ENCODE results near the gene RIPOR3.
"Not testable (repeated sequence)": the region's sequence is repeated elsewhere in the genome, so short reads cannot be mapped to it uniquely, and the experiment has no call there.

The RIPOR3 gene

DNA sequence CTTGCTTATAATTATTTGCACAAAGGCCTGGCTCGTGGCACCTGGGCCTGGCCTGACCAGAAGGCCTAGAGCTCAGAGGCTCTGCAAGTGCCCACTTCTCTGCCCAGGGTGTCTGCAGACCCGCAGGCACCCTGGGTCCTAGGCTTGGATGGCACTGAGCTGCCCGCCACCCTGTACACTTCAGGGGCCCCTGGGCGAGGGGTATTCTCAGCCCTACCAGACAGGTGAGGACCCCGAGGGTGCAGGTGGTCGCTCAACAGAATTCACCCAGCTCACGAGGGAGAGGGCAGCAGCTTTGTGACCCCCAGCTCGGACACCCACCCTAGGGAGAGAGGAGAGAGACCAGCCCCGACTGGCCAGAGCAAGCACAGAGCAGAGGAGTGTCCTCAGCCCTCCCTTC, 83.9 kb downstream of the RIPOR3 start:
- DNase-seq (ENCODE audit: low read depth) = no peak

GRCh38 chr20:50605136-50605535, 86.2 kb downstream of the RIPOR3 start:
- no peak for DNase-seq (ENCODE audit: low read depth)

GRCh38 chr20:50604451-50604850, 86.9 kb downstream of the RIPOR3 start:
- DNase-seq (ENCODE audit: low read depth) = no peak

- DNase-seq (ENCODE audit: low read depth) = no peak
Measured at GRCh38 chr20:50602432-50603088, 88.8 kb downstream of the RIPOR3 start.

- no peak for DNase-seq (ENCODE audit: low read depth)
Measured at GRCh38 chr20:50601511-50602431, 89.6 kb downstream of the RIPOR3 start.

GRCh38 chr20:50600281-50600895, 91.0 kb downstream of the RIPOR3 start:
- no peak for DNase-seq (ENCODE audit: low read depth)

DNA sequence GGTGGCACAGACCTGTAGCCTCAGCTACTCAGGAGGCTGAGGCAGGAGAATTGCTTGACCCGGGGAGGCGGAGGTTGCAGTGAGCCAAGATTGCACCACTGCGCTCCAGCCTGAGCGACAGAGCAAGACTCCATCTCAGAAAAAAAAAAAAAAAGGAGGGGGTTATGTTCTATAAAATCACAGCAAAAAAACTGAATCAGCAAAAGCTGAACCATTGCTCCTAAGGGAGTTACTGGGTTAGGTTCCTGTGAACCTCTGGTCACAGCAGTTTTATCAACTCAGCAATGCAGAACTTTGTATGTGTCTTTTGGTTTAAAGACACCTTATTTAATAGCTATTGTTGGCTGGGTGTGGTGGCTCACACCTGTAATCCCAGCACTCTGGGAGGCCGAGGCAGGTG, 92.6 kb downstream of the RIPOR3 start:
- not testable (repeated sequence) for DNase-seq (ENCODE audit: low read depth)

DNA sequence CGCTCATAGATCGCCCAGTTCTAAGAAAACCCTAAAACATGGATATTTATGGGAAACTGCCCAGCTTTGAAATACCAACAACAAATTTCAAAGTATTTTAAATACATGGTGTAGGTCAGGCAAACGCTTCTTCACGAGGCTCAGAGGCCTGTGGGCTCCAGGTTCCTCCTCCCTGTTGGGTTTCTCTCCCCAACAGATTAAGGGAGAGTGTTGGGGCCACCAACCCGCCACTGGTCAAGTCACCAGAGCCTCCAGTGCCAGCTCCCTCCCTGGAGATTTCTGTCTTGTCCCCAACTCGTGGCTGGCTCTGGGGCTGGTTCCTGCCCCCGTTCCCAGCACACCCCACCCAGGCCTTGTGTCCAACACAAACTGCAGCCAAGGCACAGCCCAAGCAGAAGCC, 93.3 kb downstream of the RIPOR3 start:
- no peak for DNase-seq (ENCODE audit: low read depth)

- no peak for DNase-seq (ENCODE audit: low read depth)
Measured at GRCh38 chr20:50597406-50597969, 93.9 kb downstream of the RIPOR3 start.

DNA sequence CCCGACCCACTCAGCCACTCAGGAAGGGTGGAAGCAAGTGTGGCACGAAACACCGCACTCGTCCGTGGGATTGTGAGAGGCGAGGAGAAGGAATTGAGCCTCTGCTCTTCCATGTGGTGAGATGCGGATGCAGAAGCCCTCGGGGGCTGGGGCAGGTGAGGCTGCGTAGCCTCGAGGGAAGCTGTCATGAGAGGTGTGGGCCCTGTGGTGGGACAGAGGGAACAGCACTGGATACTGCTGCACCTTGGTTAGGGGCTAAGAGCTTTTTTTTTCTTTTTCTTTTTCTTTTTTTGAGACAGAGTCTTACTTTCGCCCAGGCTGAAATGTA, 94.7 kb downstream of the RIPOR3 start:
- no peak for DNase-seq (ENCODE audit: low read depth)

DNA sequence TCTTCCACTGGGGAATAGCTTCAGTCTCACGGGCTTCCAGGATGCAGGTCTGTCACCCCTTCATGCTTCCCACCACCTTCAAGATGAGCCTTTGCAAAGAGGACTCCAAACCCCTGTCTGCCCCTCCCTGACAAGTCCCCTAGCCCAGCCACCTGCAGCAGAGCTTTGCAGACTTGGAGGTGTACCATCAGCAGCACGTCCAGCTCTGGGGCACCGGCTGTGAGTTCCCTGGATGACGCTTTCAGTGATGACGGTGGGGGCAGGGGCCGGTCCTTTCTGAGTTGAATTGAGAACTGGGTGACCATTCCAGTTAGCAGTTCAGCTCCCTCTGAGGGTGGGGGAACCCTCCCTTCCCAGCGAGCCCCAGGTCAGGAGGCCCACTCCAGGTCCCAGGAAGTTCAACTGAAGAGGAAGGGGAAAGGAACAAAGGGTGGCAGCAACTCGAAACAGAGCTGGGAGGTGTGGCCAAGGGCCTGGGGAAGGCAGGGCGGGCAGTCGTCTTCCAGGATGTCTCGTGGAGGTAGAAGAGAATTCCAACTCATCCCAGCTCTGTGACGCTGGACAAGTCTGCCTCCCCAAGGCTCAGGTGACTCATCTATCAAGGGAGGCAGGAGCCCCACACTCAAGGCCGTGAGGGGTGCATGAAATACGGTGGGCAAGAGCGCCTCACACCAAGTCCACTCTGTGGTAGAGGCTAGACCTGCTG, 95.2 kb downstream of the RIPOR3 start:
- no peak for DNase-seq (ENCODE audit: low read depth)

DNA sequence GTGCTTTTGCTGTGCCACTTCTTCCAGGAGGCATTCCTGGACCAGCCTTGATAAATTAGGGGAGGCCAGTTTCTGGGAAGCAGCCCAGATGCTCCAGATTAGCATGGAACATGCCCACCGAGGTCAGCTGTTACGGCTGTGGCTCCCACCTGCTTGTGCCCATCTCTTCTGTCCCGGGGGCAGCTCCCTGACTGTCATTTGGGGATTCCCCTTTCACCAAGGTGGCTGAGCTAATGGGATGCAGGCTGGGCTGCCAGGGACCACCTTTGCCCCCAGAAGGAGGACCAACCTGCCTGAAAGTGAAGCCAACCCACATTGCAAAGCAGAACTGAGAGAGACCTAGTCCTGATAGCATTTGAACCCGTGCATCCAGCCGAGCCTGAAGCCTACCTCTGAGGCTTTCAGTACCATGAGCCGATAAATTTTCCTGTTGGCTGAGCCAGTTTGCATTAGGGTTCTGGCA, 95.9 kb downstream of the RIPOR3 start:
- no peak for DNase-seq (ENCODE audit: low read depth)

DNA sequence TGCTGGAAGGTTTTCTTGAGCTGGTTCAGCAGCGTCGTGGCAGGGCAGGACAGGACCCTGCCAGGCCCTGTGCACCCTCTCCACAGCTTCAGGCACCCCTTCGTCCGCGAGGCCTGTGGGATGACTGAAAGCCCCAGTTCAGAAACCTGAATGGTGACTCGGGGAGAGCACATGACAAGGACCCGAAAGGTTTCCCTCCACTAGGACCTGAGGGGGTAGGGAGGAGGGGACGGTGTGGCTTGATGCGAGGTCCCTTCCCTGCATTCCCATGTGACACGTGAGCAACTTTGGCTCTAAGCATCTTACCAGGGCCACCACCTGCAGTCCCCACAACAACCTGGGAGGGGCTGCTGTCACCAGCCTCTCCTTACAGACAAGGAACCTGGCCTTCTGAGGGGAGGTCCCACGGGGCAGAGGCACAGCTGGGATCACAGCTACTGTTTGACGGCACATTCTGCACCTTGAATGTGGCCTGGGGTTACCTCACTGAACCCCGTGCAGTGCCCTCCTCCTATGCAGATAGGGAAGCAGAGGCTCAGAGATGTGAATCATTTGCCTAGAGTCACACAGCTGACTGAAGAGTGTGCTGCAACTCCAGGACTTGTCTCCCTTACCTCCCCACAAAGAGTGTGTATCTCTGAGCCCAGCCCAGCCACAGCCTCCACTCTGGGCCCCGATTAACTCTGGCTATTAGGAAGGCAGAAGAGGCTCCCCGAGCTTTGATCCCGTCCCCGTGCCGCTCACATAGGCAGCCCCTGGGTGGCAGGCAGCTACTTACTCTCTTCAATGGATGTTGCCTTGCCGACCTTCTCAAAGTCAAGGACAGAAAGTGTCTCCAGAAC, 96.5 kb downstream of the RIPOR3 start:
- no peak for DNase-seq (ENCODE audit: low read depth)

DNA sequence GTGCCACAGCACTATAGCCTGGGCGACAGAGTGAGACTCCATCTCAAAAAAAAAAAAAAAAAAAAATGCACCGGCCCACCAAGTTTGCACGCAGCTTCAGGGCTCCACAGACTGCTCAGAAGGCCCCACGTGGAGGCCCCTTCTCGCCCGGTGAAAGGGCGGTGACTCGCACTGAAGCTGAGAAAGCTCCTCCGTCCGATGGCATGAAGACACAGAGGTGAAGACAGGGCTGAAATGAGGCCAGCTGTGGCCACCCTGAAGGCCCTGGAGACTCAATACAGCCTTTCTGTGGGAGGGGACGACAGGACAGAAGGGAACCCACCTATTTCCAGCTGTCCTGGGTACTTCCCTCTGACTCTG, 97.1 kb downstream of the RIPOR3 start:
- DNase-seq (ENCODE audit: low read depth) = no peak

DNA sequence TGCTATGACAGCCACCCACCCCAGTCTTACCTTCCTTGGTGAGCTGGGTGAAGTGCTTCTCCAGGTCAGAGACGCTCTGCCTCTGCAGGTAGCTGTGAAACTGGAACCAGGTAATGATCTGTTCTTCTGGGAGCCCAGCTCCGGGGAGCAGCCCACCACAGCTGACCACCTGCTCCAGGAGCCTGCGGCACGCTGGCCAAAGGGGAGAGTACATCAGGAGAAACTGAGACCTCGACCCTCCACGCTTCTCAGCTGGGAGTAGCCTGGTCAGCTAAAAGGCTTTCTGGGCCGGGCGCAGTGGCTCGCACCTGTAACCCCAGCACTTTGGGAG, 98.4 kb downstream of the RIPOR3 start:
- no peak for DNase-seq (ENCODE audit: low read depth)

- no peak for DNase-seq (ENCODE audit: low read depth)
Measured at GRCh38 chr20:50592282-50593004, 98.9 kb downstream of the RIPOR3 start.

- DNase-seq (ENCODE audit: low read depth) = no peak
Measured at GRCh38 chr20:50591233-50591852, 100.0 kb downstream of the RIPOR3 start.

DNA sequence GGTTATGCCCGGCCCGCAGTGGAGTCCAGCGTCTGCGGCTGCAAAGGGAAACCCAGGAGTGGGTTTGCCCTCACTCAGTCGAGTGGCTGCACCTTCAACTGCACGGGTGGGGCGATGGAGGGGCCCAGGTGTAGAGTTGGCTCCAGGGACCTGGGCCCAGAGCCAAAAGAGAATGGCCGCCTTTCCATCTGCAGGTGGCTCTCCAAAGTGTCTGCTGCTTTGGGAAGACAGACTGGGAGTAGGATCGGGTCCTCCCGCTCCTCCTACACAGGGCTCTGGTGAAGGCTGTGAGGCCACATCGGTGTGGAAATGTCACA, 101.0 kb downstream of the RIPOR3 start:
- no peak for DNase-seq (ENCODE audit: low read depth)

DNA sequence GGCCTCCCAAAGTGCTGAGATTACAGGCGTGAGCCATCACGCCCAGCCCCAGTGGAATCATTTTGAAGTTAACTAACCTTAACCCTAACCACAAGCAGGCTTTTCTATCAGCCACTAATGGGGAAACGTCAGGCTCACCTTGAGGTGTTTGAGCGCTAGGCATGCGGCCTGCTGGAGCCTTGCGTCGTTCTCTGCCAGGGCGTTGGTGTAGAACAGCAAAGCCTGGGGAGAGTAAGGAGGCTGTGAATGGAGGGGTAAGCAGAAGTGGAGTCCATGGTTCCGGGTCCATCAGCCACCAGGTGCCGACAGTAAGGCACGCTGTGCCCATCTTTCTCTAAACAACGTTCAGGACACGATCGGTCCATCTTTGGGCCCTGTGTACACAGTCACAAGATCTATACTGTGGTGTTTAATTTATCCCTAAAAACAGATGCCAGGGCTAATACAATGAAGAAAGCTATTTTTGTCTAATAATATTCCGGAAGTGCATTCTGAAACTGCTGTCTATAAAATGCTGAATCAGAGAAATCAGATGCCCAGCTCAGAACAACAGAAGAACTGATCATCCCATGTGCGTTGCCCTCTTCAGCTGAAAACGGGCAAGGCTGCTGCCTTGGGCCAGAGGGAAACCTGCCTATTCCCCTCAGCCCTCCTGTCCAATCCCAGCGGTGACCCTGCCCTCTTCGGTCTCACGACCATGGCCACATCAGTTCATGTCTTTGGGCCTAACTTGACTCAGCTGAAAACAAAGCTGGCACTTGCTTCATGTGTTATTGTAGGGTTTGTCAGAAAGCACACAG, 101.6 kb downstream of the RIPOR3 start:
- no peak for DNase-seq (ENCODE audit: low read depth)
